ENCODE measurements around the gene BAD.

GRCh38 chr11:64327375-64327774 lies 42.9 kb upstream of the BAD start:
- no peak for TF ChIP-seq POLR2A (IDR thresholded peaks at IDR 0.05; ENCODE audit: extremely low read depth, insufficient read length)
- TF ChIP-seq CTCF (IDR thresholded peaks at IDR 0.05; ENCODE audit: low read depth, low read length), result no peak
- TF ChIP-seq, protein P1, sequence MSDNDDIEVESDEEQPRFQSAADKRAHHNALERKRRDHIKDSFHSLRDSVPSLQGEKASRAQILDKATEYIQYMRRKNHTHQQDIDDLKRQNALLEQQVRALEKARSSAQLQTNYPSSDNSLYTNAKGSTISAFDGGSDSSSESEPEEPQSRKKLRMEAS (IDR thresholded peaks at IDR 0.05; ENCODE audit: low read depth, low read length), result no peak; the same call in 1 of the 2 replicates
